Spinal cord (tissue), 10 donors: ENCODE measurements around the gene C1orf56. TPM values are rescaled to one million over a fixed set of nuclear protein-coding genes. Genes with fewer than 3 reads are reported as not detected.

Experiments
- DNase-seq, 6 donors: peaks; one replicate each; pipeline versions ENCODE4 v3.0.0 to v3.0.0-alpha.2; 2013 to 2015; ENCODE audit warnings: low spot score in 6 of 6, low read depth in 4 of 6
- H3K27ac ChIP-seq: one replicate; pipeline ENCODE4 v1.5.1; 2013; ENCODE audit warnings: low read depth, low read length, control low read depth
- H3K27me3 ChIP-seq: one replicate; pipeline ENCODE4 v1.6.1; 2013; ENCODE audit warnings: low read length; ENCODE audit not compliant: control insufficient read depth, insufficient read depth
- H3K36me3 ChIP-seq: one replicate; pipeline ENCODE4 v1.6.1; 2013; ENCODE audit warnings: low read length; ENCODE audit not compliant: control insufficient read depth, insufficient read depth
- H3K4me1 ChIP-seq: one replicate; pipeline ENCODE4 v1.6.1; 2013; ENCODE audit warnings: low read length; ENCODE audit not compliant: control insufficient read depth, insufficient read depth
- H3K4me3 ChIP-seq: one replicate; pipeline ENCODE4 v1.5.1; 2013; ENCODE audit warnings: low read depth, low read length, control low read depth
- H3K9me3 ChIP-seq: one replicate; pipeline ENCODE4 v1.6.1; 2013; ENCODE audit warnings: low read length; ENCODE audit not compliant: control insufficient read depth, insufficient read depth
- WGBS: methylation state at CpG from one replicate; pipeline ENCODE4 v1.1.5; 2013; ENCODE audit warnings: missing lambda C conversion rate; ENCODE audit not compliant: insufficient coverage; 5-methylcytosine and 5-hydroxymethylcytosine counted together
- polyA plus RNA-seq, 2 donors: library from polyadenylated mRNA; unstranded; fragments of 120-200 nt; gene quantifications; one replicate each; pipeline ENCODE4 v1.2.1, GENCODE V29; 2013; ENCODE audit not compliant: insufficient read length in 2 of 2
- total RNA-seq, 2 donors: library from RNA; depleted of rRNA in 1 of 2; stranded (reverse); fragments of 120-200 nt in 1 of 2; fragments of >200 nt in 1 of 2; gene quantifications; one replicate each; pipeline versions ENCODE4 v1.2.3 to v1.2.4, GENCODE V29; 2013 to 2014
- donor health status: healthy.

The C1orf56 gene
- total and polyA plus RNA-seq, 4 donors: 4.1 to 16.9 (median 12.4) TPM

- H3K4me3 ChIP-seq: peak overlapping the region; percentile 95
- peaks cover 22% of the 10 kb centered on the region for H3K4me1 ChIP-seq
- peak overlapping the region; percentile 97 for H3K27ac ChIP-seq
- peaks cover 17% of the 10 kb centered on the region for H3K36me3 ChIP-seq
- H3K9me3 ChIP-seq: no peaks in the 10 kb centered on the region
- H3K27me3 ChIP-seq: no peaks in the 10 kb centered on the region
- under 1% methylated on average over 48 of the region's 48 CpGs for WGBS
- DNase-seq: peak in 4 of 6 donors; percentile 47 to 92 (median 74)
These were observed 534 bp downstream of the C1orf56 start for GRCh38 chr1:151047925-151048644.

GRCh38 chr1:151048645-151049032, 1.1 kb downstream of the C1orf56 start:
- H3K4me1 ChIP-seq: peaks cover 22% of the 10 kb centered on the region
- peak overlapping the region; percentile 95 for H3K4me3 ChIP-seq
- peak overlapping the region; percentile 97 for H3K27ac ChIP-seq
- WGBS: 10% methylated on average over 2 of the region's 3 CpGs
- H3K9me3 ChIP-seq: no peaks in the 10 kb centered on the region
- no peaks in the 10 kb centered on the region for H3K27me3 ChIP-seq
- DNase-seq: no peak
- H3K36me3 ChIP-seq: peaks cover 22% of the 10 kb centered on the region

- H3K27me3 ChIP-seq: no peaks in the 10 kb centered on the region
- no peak overlapping the region for H3K4me3 ChIP-seq
- H3K36me3 ChIP-seq: peaks cover 27% of the 10 kb centered on the region
- no peaks in the 10 kb centered on the region for H3K9me3 ChIP-seq
- no peak overlapping the region for H3K27ac ChIP-seq
- 89% methylated on average over 3 of the region's 5 CpGs for WGBS
- peaks cover 22% of the 10 kb centered on the region for H3K4me1 ChIP-seq
- no peak for DNase-seq
These were observed 1.9 kb downstream of the C1orf56 start for GRCh38 chr1:151049458-151049857.

- WGBS: no CpG with 5 or more reads among the region's 2 CpGs
- H3K4me3 ChIP-seq: no peak overlapping the region
- no peak overlapping the region for H3K27ac ChIP-seq
- no peaks in the 10 kb centered on the region for H3K9me3 ChIP-seq
- DNase-seq: no peak
- peaks cover 34% of the 10 kb centered on the region for H3K36me3 ChIP-seq
- peaks cover 22% of the 10 kb centered on the region for H3K4me1 ChIP-seq
- H3K27me3 ChIP-seq: no peaks in the 10 kb centered on the region
These were observed 2.6 kb downstream of the C1orf56 start for GRCh38 chr1:151050051-151050688.

GRCh38 chr1:151051356-151052009, 3.9 kb downstream of the C1orf56 start:
- Histone ChIP-seq H3K4me3 (no peak overlapping the region), H3K9me3 (no peaks in the 10 kb centered on the region), H3K27me3 (no peaks in the 10 kb centered on the region), H3K27ac (no peak overlapping the region), H3K36me3 (peaks cover 47% of the 10 kb centered on the region), H3K4me1 (peaks cover 23% of the 10 kb centered on the region)
- WGBS: 60% methylated on average over 1 of the region's 2 CpGs
- DNase-seq: no peak

GRCh38 chr1:151054971-151055547, 7.5 kb downstream of the C1orf56 start:
- Histone ChIP-seq H3K4me1 (peaks cover 27% of the 10 kb centered on the region), H3K27me3 (no peaks in the 10 kb centered on the region), H3K9me3 (no peaks in the 10 kb centered on the region), H3K27ac (no peak overlapping the region), H3K4me3 (no peak overlapping the region), H3K36me3 (peaks cover 59% of the 10 kb centered on the region)
- 100% methylated on average over 3 of the region's 4 CpGs for WGBS
- DNase-seq: no peak

- Histone ChIP-seq H3K36me3 (peaks cover 59% of the 10 kb centered on the region), H3K27me3 (no peaks in the 10 kb centered on the region), H3K4me1 (peaks cover 27% of the 10 kb centered on the region), H3K4me3 (no peak overlapping the region), H3K27ac (no peak overlapping the region), H3K9me3 (no peaks in the 10 kb centered on the region)
- DNase-seq: no peak
- no CpG with 5 or more reads among the region's 2 CpGs for WGBS
These were observed 8.0 kb downstream of the C1orf56 start for GRCh38 chr1:151055581-151055980.

GRCh38 chr1:151056149-151056548, 8.6 kb downstream of the C1orf56 start:
- H3K27me3 ChIP-seq: no peaks in the 10 kb centered on the region
- DNase-seq: no peak
- 81% methylated on average over 2 of the region's 2 CpGs for WGBS
- no peak overlapping the region for H3K27ac ChIP-seq
- no peak overlapping the region for H3K4me3 ChIP-seq
- peaks cover 27% of the 10 kb centered on the region for H3K4me1 ChIP-seq
- no peaks in the 10 kb centered on the region for H3K9me3 ChIP-seq
- peaks cover 59% of the 10 kb centered on the region for H3K36me3 ChIP-seq

GRCh38 chr1:151058692-151059091, 11.1 kb downstream of the C1orf56 start:
- Histone ChIP-seq H3K27ac (peak overlapping the region; percentile 98), H3K4me1 (peaks cover 38% of the 10 kb centered on the region), H3K36me3 (peaks cover 40% of the 10 kb centered on the region), H3K27me3 (no peaks in the 10 kb centered on the region), H3K9me3 (no peaks in the 10 kb centered on the region), H3K4me3 (peak overlapping the region; percentile 94)
- peak in 3 of 6 donors; percentile 39 to 77 (median 75) for DNase-seq
- WGBS: 0% methylated on average over 8 of the region's 10 CpGs
